Ishikawa (cell line): ENCODE results near the gene SLC37A3.

Experiments
- CEBPB ChIP-seq: IDR thresholded peaks from 2 replicates; pipeline ENCODE4 v1.6.1; 2012
- CREB1 ChIP-seq: IDR thresholded peaks from 2 replicates; pipeline ENCODE4 v1.6.1; 2012; ENCODE audit warnings: low read depth
- EGR1 ChIP-seq: IDR thresholded peaks from 2 replicates; pipeline ENCODE4 v1.6.1; 2012
- EP300 ChIP-seq: IDR thresholded peaks from 2 replicates; pipeline ENCODE4 v1.6.1; 2012; ENCODE audit warnings: borderline replicate concordance
- NFIC ChIP-seq: IDR thresholded peaks from 2 replicates; pipeline ENCODE4 v1.6.1; 2012
- TAF1 ChIP-seq: IDR thresholded peaks from 2 replicates; pipeline ENCODE4 v1.6.1; 2012; ENCODE audit warnings: low read depth, mild to moderate bottlenecking
- TEAD4 ChIP-seq: IDR thresholded peaks from 2 replicates; pipeline ENCODE4 v1.6.1; 2012
- YY1 ChIP-seq: IDR thresholded peaks from 2 replicates; pipeline ENCODE4 v1.6.1; 2012; ENCODE audit warnings: low read depth
- TF ChIP-seq, protein P1 (sequence below): IDR thresholded peaks from 2 replicates; pipeline ENCODE4 v1.6.1; 2012
- TF ChIP-seq, protein P2 (sequence below): IDR thresholded peaks from 2 replicates; pipeline ENCODE4 v1.6.1; 2012

DNA sequence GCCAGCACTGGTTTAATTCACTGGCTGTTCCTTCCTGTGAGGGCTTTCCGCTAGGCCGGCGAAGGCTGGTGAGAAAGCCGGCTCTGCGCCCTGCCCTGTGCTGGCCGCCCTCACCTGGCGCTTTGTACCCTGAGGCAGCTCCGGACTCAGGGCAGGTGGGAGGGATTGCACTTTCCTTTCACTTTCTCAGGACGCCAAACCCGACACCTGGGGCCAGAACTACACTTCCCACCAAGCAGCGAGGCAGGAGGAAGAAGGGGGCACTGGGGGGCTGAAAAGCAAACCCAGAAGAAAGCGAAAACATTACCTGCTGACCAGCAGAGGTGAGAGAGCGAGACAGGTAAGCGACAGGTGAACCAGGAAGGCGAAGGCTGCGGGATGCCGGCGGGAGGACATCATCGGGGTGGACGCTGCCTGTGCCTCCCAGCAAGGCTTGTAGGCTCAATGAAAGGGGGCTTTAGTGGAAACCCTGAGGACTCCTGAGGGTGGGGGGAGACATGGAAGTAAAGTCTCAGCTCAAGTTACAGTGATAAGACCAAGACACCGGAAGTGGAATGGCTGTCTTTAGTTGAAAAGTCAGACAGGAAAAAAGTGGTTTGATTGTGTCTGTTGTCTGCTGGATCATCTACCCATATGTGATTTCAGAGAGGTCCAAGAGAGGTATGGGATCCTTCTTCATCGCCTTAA, 5.7 kb upstream of the SLC37A3 start, which contains the start of gene RAB19:
- TF ChIP-seq NFIC = no peak
- no peak for TF ChIP-seq TEAD4
- no peak for TF ChIP-seq YY1
- no peak for TF ChIP-seq EP300
- TF ChIP-seq TAF1 = no peak
- no peak for TF ChIP-seq CEBPB
- TF ChIP-seq EGR1 = no peak
- TF ChIP-seq, protein P1, sequence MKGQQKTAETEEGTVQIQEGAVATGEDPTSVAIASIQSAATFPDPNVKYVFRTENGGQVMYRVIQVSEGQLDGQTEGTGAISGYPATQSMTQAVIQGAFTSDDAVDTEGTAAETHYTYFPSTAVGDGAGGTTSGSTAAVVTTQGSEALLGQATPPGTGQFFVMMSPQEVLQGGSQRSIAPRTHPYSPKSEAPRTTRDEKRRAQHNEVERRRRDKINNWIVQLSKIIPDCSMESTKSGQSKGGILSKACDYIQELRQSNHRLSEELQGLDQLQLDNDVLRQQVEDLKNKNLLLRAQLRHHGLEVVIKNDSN = no peak
- TF ChIP-seq, protein P2, sequence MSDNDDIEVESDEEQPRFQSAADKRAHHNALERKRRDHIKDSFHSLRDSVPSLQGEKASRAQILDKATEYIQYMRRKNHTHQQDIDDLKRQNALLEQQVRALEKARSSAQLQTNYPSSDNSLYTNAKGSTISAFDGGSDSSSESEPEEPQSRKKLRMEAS = no peak
- no peak for TF ChIP-seq CREB1
